ENCODE data around the gene LMAN1L. TPM values are rescaled to one million over a fixed set of nuclear protein-coding genes. Genes with fewer than 3 reads are reported as not detected.
A peak's percentile ranks its signal among the peaks of the same experiment; 100 is the strongest.
"Not testable (repeated sequence)": the region's sequence is repeated elsewhere in the genome, so short reads cannot be mapped to it uniquely, and the experiment has no call there.

LMAN1L gene
- polyA plus RNA-seq, 1 donor (not counting 4 experiments of a cell fraction or from before 2014, with no cell fraction given), result not detected

- H3K27ac ChIP-seq (ENCODE audit: control insufficient read depth, insufficient read depth, low read length), result no peak overlapping the region
- FAIRE-seq, result no peak
- dilution Hi-C loops (cut with MboI; ENCODE audit: extremely low pct_ligation_motif_present, low sequenced_read_pairs), result no loop called here
Observed at GRCh38 chr15:74784426-74785193, 28.0 kb upstream of the LMAN1L start.

DNA sequence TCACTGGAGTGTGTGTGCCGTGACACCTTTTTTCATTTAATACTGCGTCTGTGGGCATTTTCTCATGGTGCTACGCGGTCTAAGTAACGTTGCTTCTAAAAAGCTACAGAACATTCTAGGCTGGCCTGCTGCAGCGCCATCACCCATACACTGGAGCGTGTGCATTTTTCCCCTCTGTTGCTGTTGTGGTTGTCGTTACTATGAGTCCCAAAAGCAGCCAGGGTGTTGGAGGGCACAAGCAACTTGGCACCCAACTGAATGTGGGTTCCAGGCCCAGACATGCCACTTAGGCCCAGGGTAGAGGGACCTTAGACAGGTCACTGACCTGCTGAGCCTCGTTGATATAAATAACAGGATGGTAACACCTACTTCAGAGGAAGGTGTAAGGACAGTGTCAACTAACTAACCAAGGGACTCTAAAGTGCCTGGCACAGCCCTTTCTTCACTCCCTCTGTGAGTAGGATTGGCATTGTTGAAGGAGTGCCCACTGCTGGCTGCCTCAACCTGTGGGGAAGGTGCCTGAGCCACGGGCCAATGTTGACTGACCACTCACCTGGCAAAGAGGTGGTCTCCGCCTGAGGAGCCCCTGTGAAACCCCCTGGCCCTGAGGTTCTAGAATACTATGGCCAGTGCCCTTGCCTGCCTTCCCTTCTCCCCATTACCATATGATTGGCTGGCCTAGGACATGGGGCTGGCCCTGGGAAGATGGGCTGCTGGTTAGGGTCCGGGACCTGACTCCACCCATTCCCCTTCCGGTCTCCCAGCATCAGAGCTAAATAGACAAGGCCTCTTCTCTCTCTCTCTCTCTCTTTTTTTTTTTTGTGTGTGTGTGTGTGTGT lies 27.2 kb upstream of the LMAN1L start:
- H3K27me3 ChIP-seq (ENCODE audit: control insufficient read depth, extremely low read depth, insufficient read depth, low read length), result no peaks in the 10 kb centered on the region
- peaks cover 17% of the 10 kb centered on the region for H3K9me1 ChIP-seq (ENCODE audit: control insufficient read depth, extremely low read depth, insufficient read depth, low read length)
- FAIRE-seq (no peak), DNase-seq (ENCODE audit: low read depth, low spot score) (no peak)
- H3K4me3 ChIP-seq (ENCODE audit: control insufficient read depth in 2 of 3, extremely low read depth in 1 of 3, insufficient read depth in 2 of 3, low read depth in 1 of 3, low read length in 3 of 3), result no peak overlapping the region
- peaks cover 82% of the 10 kb centered on the region for H3K4me1 ChIP-seq (ENCODE audit: control insufficient read depth, extremely low read depth, insufficient read depth, low read length)
- H3K79me2 ChIP-seq (ENCODE audit: control insufficient read depth, insufficient read depth, low read length), result peaks cover 80% of the 10 kb centered on the region
- H2AFZ ChIP-seq (ENCODE audit: control insufficient read depth, low read length), result no peak overlapping the region
- H3K4me2 ChIP-seq (ENCODE audit: control insufficient read depth, extremely low read depth, insufficient read depth, low read depth, low read length), result peak overlapping the region; percentile 20
- H3K27ac ChIP-seq (ENCODE audit: control insufficient read depth, insufficient read depth, low read length), result no peak overlapping the region
- H3K36me3 ChIP-seq (ENCODE audit: control insufficient read depth in 2 of 2, extremely low read depth in 1 of 2, insufficient read depth in 2 of 2, low read length in 2 of 2), result peaks cover 3 to 5% of the 10 kb centered on the region in 2 experiments
- no peak for TF ChIP-seq EZH2 (IDR thresholded peaks at IDR 0.05; ENCODE audit: low read length)
- no peak for TF ChIP-seq CTCF (optimal IDR thresholded peaks at IDR 0.05 in 1 of 3, IDR thresholded peaks at IDR 0.05 in 1 of 3, conservative IDR thresholded peaks at IDR 0.05 in 1 of 3; ENCODE audit: extremely low read depth in 1 of 3, insufficient read depth in 2 of 3, low read length in 3 of 3)
- dilution Hi-C loops (cut with MboI; ENCODE audit: extremely low pct_ligation_motif_present, low sequenced_read_pairs), result no loop called here
- H3K9me3 ChIP-seq (ENCODE audit: control insufficient read depth, low read depth, low read length), result no peaks in the 10 kb centered on the region
- no peak overlapping the region for H3K9ac ChIP-seq (ENCODE audit: control insufficient read depth, extremely low read depth, insufficient read depth, low read length)
- peaks cover 28% of the 10 kb centered on the region for H4K20me1 ChIP-seq (ENCODE audit: control insufficient read depth, extremely low read depth, insufficient read depth, low read length)

More at GRCh38 chr15:74784426-74785193, 28.0 kb upstream of the LMAN1L start:
- H4K20me1 ChIP-seq (ENCODE audit: control insufficient read depth, extremely low read depth, insufficient read depth, low read length), result peaks cover 21% of the 10 kb centered on the region
- no peak for DNase-seq (ENCODE audit: low read depth, low spot score)
- no peaks in the 10 kb centered on the region for H3K9me3 ChIP-seq (ENCODE audit: control insufficient read depth, low read depth, low read length)
- no peak overlapping the region for H2AFZ ChIP-seq (ENCODE audit: control insufficient read depth, low read length)
- H3K36me3 ChIP-seq (ENCODE audit: control insufficient read depth in 2 of 2, extremely low read depth in 1 of 2, insufficient read depth in 2 of 2, low read length in 2 of 2), result peaks cover 3 to 5% of the 10 kb centered on the region in 2 experiments
- peaks cover 72% of the 10 kb centered on the region for H3K79me2 ChIP-seq (ENCODE audit: control insufficient read depth, insufficient read depth, low read length)
- H3K9me1 ChIP-seq (ENCODE audit: control insufficient read depth, extremely low read depth, insufficient read depth, low read length), result peaks cover 17% of the 10 kb centered on the region
- H3K4me2 ChIP-seq (ENCODE audit: control insufficient read depth, extremely low read depth, insufficient read depth, low read depth, low read length), result peak overlapping the region; percentile 100
- no peak for TF ChIP-seq EZH2 (IDR thresholded peaks at IDR 0.05; ENCODE audit: low read length)
- TF ChIP-seq CTCF (optimal IDR thresholded peaks at IDR 0.05 in 1 of 3, IDR thresholded peaks at IDR 0.05 in 1 of 3, conservative IDR thresholded peaks at IDR 0.05 in 1 of 3; ENCODE audit: extremely low read depth in 1 of 3, insufficient read depth in 2 of 3, low read length in 3 of 3), result no peak
- H3K9ac ChIP-seq (ENCODE audit: control insufficient read depth, extremely low read depth, insufficient read depth, low read length), result no peak overlapping the region
- H3K4me3 ChIP-seq (ENCODE audit: control insufficient read depth in 2 of 3, extremely low read depth in 1 of 3, insufficient read depth in 2 of 3, low read depth in 1 of 3, low read length in 3 of 3), result no peak overlapping the region
- no peaks in the 10 kb centered on the region for H3K27me3 ChIP-seq (ENCODE audit: control insufficient read depth, extremely low read depth, insufficient read depth, low read length)
- H3K4me1 ChIP-seq (ENCODE audit: control insufficient read depth, extremely low read depth, insufficient read depth, low read length), result peaks cover 75% of the 10 kb centered on the region

DNA sequence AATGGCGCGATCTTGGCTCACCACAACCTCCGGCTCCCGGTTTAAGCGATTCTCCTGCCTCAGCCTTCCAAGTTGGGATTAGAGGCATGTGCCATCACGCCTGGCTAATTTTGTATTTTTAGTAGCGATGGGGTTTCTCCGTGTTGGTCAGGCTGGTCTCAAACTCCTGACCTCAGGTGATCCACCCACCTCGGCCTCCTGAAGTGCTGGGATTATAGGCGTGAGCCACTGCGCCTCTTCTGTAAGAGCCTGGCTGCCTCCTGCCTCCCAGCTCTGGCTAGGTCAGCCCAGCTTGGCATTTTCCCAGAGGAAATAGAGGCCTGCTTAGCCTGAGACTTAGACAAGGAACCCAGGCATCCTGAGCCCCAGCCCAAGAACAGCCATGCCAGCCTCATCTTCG lies 26.6 kb upstream of the LMAN1L start:
- H3K4me1 ChIP-seq (ENCODE audit: control insufficient read depth, extremely low read depth, insufficient read depth, low read length), result peaks cover 77% of the 10 kb centered on the region

More for the DNA sequence above, 26.6 kb upstream of the LMAN1L start:
- peaks cover 83% of the 10 kb centered on the region for H3K79me2 ChIP-seq (ENCODE audit: control insufficient read depth, insufficient read depth, low read length)
- dilution Hi-C loops (cut with MboI; ENCODE audit: extremely low pct_ligation_motif_present, low sequenced_read_pairs); DNase-seq (ENCODE audit: low read depth, low spot score); H3K4me2 ChIP-seq (ENCODE audit: control insufficient read depth, extremely low read depth, insufficient read depth, low read depth, low read length); H3K36me3 ChIP-seq (ENCODE audit: control insufficient read depth in 2 of 2, extremely low read depth in 1 of 2, insufficient read depth in 2 of 2, low read length in 2 of 2); H3K4me3 ChIP-seq (ENCODE audit: control insufficient read depth in 2 of 3, extremely low read depth in 1 of 3, insufficient read depth in 2 of 3, low read depth in 1 of 3, low read length in 3 of 3); H3K9me3 ChIP-seq (ENCODE audit: control insufficient read depth, low read depth, low read length); FAIRE-seq; H3K9ac ChIP-seq (ENCODE audit: control insufficient read depth, extremely low read depth, insufficient read depth, low read length); H3K27ac ChIP-seq (ENCODE audit: control insufficient read depth, insufficient read depth, low read length); H3K27me3 ChIP-seq (ENCODE audit: control insufficient read depth, extremely low read depth, insufficient read depth, low read length); H2AFZ ChIP-seq (ENCODE audit: control insufficient read depth, low read length): not testable (repeated sequence)
- H3K9me1 ChIP-seq (ENCODE audit: control insufficient read depth, extremely low read depth, insufficient read depth, low read length), result peaks cover 17% of the 10 kb centered on the region
- peaks cover 28% of the 10 kb centered on the region for H4K20me1 ChIP-seq (ENCODE audit: control insufficient read depth, extremely low read depth, insufficient read depth, low read length)
